DND-41 (cell line): ENCODE data around the gene TBC1D1.

Source experiments
- ATAC-seq: fragments of 200-7000 bp; cut with Tn5 transposase; 3 replicates; pipeline ENCODE4 v1.9.1; 2021; ENCODE audit warnings: low read depth; ENCODE audit not compliant: insufficient read depth
- DNase-seq: peaks from one replicate; pipeline ENCODE4 v3.0.0-alpha.2; 2020
- H2AFZ ChIP-seq: 2 replicates; pipeline ENCODE4 v1.6.0; 2012; ENCODE audit warnings: low read depth, low read length
- H3K27ac ChIP-seq: 2 replicates; pipeline ENCODE4 v1.5.1; 2012; ENCODE audit warnings: low read length, inconsistent platforms
- H3K27me3 ChIP-seq: fragments of 200-600 bp; sonication (generic); 2 replicates; pipeline ENCODE4 v1.6.0; 2012; ENCODE audit warnings: low read length, mild to moderate bottlenecking, inconsistent platforms; ENCODE audit not compliant: insufficient read depth, poor library complexity
- H3K36me3 ChIP-seq: 2 replicates; pipeline ENCODE4 v1.5.1; 2012; ENCODE audit warnings: low read length, inconsistent platforms; ENCODE audit not compliant: insufficient read depth
- H3K4me1 ChIP-seq: 2 replicates; pipeline ENCODE4 v1.5.1; 2012; ENCODE audit warnings: mild to moderate bottlenecking, low read length; ENCODE audit not compliant: insufficient read depth
- H3K4me2 ChIP-seq: 2 replicates; pipeline ENCODE4 v1.6.0; 2012; ENCODE audit warnings: mild to moderate bottlenecking, moderate library complexity, low read length, inconsistent platforms; ENCODE audit not compliant: insufficient read depth
- H3K4me3 ChIP-seq, 2 experiments: fragments of 200-600 bp in 1 of 2; shearing (Covaris generic) in 1 of 2; 2 replicates each; pipeline ENCODE4 v1.5.1; 2012 to 2016; ENCODE audit warnings: inconsistent platforms in 2 of 2, low read length in 2 of 2, mild to moderate bottlenecking in 2 of 2, low read depth in 1 of 2, moderate library complexity in 1 of 2
- H3K79me2 ChIP-seq: 2 replicates; pipeline ENCODE4 v1.6.0; 2012; ENCODE audit warnings: low read length, inconsistent platforms; ENCODE audit not compliant: insufficient read depth
- H3K9ac ChIP-seq: 2 replicates; pipeline ENCODE4 v1.6.0; 2012; ENCODE audit warnings: low read depth, mild to moderate bottlenecking, inconsistent platforms, low read length, moderate library complexity
- H3K9me3 ChIP-seq: 2 replicates; pipeline ENCODE4 v1.5.1; 2012; ENCODE audit warnings: low read length, moderate library complexity, mild to moderate bottlenecking, inconsistent platforms; ENCODE audit not compliant: insufficient read depth, severe bottlenecking
- H4K20me1 ChIP-seq: 2 replicates; pipeline ENCODE4 v1.6.0; 2012; ENCODE audit warnings: low read length; ENCODE audit not compliant: insufficient read depth
- EZH2 ChIP-seq: IDR thresholded peaks from 3 replicates; pipeline ENCODE4 v1.6.1; 2012; ENCODE audit warnings: borderline replicate concordance, low read depth, mild to moderate bottlenecking, moderate library complexity, low read length, inconsistent platforms; ENCODE audit not compliant: severe bottlenecking
- TF ChIP-seq, protein P1 (sequence below): IDR thresholded peaks from 2 replicates; pipeline ENCODE4 v1.5.1; 2012; ENCODE audit warnings: borderline replicate concordance, low read length, moderate library complexity, mild to moderate bottlenecking; ENCODE audit not compliant: poor library complexity, severe bottlenecking; ENCODE audit errors: extremely low read depth

TBC1D1 gene

DNA sequence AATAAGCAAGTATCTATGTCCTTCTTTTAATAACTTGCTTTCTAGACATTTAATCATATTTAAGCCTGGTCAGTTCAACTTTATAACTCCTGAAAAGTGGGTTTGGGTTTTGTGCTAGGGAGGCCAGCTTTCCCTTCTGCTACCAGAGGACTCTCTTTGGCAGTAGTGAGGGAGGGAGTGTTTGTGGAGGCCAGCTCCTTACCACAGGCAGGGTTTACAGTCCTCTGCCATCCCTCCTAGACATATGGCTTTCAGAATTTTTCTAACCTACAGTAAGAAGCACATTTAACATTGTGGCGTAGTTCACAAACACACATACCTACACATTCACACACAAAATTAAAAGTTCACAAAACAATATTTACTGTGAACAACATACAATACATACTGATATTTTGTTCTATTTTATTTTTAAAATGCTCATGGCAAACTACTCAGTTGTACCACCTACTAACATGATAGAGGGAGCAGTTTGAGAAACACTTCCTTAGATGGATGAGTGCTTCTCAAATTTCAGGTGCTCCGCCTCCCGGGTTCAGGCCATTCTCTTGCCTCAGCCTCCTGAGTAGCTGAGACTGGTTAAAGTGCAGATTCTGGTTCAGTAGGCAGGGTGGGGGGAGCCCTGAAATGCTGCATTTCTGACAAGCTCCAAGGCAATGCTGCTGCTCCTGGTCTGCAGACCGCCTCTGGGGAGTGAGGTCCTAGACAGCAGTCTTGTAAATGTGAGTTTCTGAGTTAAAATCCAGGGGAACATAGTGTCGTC lies 156.0 kb downstream of the TBC1D1 start:
- Histone ChIP-seq H3K4me1 (no peaks in the 10 kb centered on the region), H3K36me3 (peaks cover 66% of the 10 kb centered on the region), H2AFZ (no peak overlapping the region), H3K79me2 (no peaks in the 10 kb centered on the region), H3K27ac (no peak overlapping the region), H4K20me1 (no peaks in the 10 kb centered on the region), H3K9me3 (no peaks in the 10 kb centered on the region), H3K9ac (no peak overlapping the region), H3K4me2 (no peak overlapping the region), H3K27me3 (no peaks in the 10 kb centered on the region), H3K4me3 (no peak overlapping the region)
- TF ChIP-seq, protein P1, sequence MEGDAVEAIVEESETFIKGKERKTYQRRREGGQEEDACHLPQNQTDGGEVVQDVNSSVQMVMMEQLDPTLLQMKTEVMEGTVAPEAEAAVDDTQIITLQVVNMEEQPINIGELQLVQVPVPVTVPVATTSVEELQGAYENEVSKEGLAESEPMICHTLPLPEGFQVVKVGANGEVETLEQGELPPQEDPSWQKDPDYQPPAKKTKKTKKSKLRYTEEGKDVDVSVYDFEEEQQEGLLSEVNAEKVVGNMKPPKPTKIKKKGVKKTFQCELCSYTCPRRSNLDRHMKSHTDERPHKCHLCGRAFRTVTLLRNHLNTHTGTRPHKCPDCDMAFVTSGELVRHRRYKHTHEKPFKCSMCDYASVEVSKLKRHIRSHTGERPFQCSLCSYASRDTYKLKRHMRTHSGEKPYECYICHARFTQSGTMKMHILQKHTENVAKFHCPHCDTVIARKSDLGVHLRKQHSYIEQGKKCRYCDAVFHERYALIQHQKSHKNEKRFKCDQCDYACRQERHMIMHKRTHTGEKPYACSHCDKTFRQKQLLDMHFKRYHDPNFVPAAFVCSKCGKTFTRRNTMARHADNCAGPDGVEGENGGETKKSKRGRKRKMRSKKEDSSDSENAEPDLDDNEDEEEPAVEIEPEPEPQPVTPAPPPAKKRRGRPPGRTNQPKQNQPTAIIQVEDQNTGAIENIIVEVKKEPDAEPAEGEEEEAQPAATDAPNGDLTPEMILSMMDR = no peak
- TF ChIP-seq EZH2 = no peak
- ATAC-seq (no peak), DNase-seq (no peak)

DNA sequence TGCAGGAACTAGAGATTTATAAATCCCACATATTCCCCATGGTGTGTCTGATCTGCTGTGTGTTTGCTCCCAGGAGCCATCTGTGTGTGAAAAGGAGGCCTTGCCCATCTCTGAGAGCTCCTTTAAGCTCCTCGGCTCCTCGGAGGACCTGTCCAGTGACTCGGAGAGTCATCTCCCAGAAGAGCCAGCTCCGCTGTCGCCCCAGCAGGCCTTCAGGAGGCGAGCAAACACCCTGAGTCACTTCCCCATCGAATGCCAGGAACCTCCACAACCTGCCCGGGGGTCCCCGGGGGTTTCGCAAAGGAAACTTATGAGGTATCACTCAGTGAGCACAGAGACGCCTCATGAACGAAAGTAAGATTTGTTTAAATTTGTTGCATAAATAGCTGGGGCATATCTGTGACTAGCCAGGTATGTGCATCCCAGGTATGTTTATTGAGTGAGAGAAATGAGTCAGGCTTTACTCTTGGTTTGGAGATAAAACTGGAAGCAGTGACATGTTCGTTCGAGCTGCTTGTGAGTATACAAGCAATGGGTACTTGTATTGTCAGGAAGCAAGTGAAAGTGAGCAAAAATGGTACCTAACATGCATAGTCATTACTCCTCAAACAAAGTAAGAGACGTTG lies 158.8 kb downstream of the TBC1D1 start:
- TF ChIP-seq, protein P1 = no peak
- no peak for TF ChIP-seq EZH2
- Histone ChIP-seq H3K27me3 (no peaks in the 10 kb centered on the region), H2AFZ (no peak overlapping the region), H3K4me1 (no peaks in the 10 kb centered on the region), H3K79me2 (no peaks in the 10 kb centered on the region), H3K4me3 (no peak overlapping the region), H3K27ac (no peak overlapping the region), H3K9me3 (no peaks in the 10 kb centered on the region), H3K9ac (no peak overlapping the region), H3K4me2 (no peak overlapping the region), H4K20me1 (no peaks in the 10 kb centered on the region), H3K36me3 (peaks cover 70% of the 10 kb centered on the region)
- ATAC-seq (no peak), DNase-seq (no peak)

- Histone ChIP-seq H2AFZ (no peak overlapping the region), H3K9ac (no peak overlapping the region), H3K79me2 (no peaks in the 10 kb centered on the region), H3K9me3 (no peaks in the 10 kb centered on the region), H3K4me1 (no peaks in the 10 kb centered on the region), H3K36me3 (peaks cover 72% of the 10 kb centered on the region), H3K4me2 (no peak overlapping the region), H3K27me3 (no peaks in the 10 kb centered on the region), H3K27ac (no peak overlapping the region), H4K20me1 (no peaks in the 10 kb centered on the region), H3K4me3 (no peak overlapping the region)
- DNase-seq (no peak), ATAC-seq (no peak)
- TF ChIP-seq EZH2 = no peak
- TF ChIP-seq, protein P1 = no peak
These were observed 159.9 kb downstream of the TBC1D1 start for GRCh38 chr4:38050560-38051350.
